HFFc6 (cell line): ENCODE measurements around the gene FOXP1. TPM values are rescaled to one million over a fixed set of nuclear protein-coding genes. Genes with fewer than 3 reads are reported as not detected.
A peak's percentile ranks its signal among the peaks of the same experiment; 100 is the strongest.

ENCODE experiments used
- DNase-seq: peaks from one replicate; pipeline ENCODE4 v3.0.0-alpha.2; 2018
- H3K27ac Mint-ChIP-seq: 2 replicates; pipeline ENCODE4 v1.8.0; 2020; ENCODE audit warnings: mild to moderate bottlenecking, mixed read lengths
- H3K27me3 Mint-ChIP-seq: 2 replicates; pipeline ENCODE4 v1.8.0; 2021; ENCODE audit warnings: mild to moderate bottlenecking, moderate library complexity, mixed read lengths; ENCODE audit not compliant: insufficient read depth
- H3K36me3 Mint-ChIP-seq: 2 replicates; pipeline ENCODE4 v1.8.0; 2021; ENCODE audit warnings: low read depth, mixed read lengths
- H3K4me1 Mint-ChIP-seq: 2 replicates; pipeline ENCODE4 v1.8.0; 2020; ENCODE audit warnings: low read depth, mixed read lengths
- H3K4me3 Mint-ChIP-seq: 2 replicates; pipeline ENCODE4 v1.8.0; 2020; ENCODE audit warnings: mild to moderate bottlenecking, moderate library complexity, mixed read lengths
- H3K9me3 Mint-ChIP-seq: 2 replicates; pipeline ENCODE4 v1.8.0; 2020; ENCODE audit warnings: mild to moderate bottlenecking, mixed read lengths
- total RNA-seq, 6 experiments: library from RNA; stranded (reverse); fragmentation: NEBNext Ultra II Directional; extraction: Animal tissue kit (Norgen Biotek cat#: 25700); gene quantifications; 2 replicates in 1 of 6; 3 replicates in 5 of 6; pipeline ENCODE4 v1.2.3, GENCODE V29; 2021
- TF ChIP-seq, protein P1 (sequence below): fragments of 200-600 bp; sonication (generic); IDR thresholded peaks from 2 replicates; pipeline ENCODE4 v1.5.0; 2021; ENCODE audit warnings: antibody characterized with exemption, mild to moderate bottlenecking

FOXP1 gene
- total RNA-seq, 6 experiments from 2014 or later: 32.2 to 59.3 (median 52.0) TPM

GRCh38 chr3:71104556-71104955 is 479.0 kb downstream of the FOXP1 start:
- Mint-ChIP-seq H3K9me3 (no peaks in the 10 kb centered on the region), H3K4me1 (peaks cover 87% of the 10 kb centered on the region), H3K36me3 (no peaks in the 10 kb centered on the region), H3K4me3 (peak overlapping the region; percentile 78), H3K27me3 (no peaks in the 10 kb centered on the region; the same call in 1 of the 2 replicates), H3K27ac (peak overlapping the region; percentile 99)
- TF ChIP-seq, protein P1, sequence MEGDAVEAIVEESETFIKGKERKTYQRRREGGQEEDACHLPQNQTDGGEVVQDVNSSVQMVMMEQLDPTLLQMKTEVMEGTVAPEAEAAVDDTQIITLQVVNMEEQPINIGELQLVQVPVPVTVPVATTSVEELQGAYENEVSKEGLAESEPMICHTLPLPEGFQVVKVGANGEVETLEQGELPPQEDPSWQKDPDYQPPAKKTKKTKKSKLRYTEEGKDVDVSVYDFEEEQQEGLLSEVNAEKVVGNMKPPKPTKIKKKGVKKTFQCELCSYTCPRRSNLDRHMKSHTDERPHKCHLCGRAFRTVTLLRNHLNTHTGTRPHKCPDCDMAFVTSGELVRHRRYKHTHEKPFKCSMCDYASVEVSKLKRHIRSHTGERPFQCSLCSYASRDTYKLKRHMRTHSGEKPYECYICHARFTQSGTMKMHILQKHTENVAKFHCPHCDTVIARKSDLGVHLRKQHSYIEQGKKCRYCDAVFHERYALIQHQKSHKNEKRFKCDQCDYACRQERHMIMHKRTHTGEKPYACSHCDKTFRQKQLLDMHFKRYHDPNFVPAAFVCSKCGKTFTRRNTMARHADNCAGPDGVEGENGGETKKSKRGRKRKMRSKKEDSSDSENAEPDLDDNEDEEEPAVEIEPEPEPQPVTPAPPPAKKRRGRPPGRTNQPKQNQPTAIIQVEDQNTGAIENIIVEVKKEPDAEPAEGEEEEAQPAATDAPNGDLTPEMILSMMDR: no peak
- DNase-seq: no peak

DNA sequence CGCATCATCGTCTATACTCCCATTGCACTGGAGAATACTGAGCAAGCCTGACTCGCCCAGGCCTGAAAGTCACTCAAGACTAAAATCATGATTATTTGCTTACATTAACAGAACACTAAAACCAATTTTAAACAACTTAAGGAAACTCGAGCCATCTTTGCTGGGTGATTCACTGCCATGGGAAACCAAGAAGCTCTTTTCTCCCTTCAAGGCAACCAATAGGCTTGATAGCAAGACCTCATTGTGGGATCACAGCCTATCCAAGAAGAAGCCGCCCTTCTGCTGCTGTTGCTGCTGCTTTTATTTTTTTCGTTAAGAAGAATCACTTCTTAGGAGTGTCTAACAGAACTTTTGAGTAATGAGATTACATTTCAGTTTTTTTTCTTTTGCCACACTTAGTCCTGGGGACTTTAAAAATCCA is 479.4 kb downstream of the FOXP1 start:
- Mint-ChIP-seq H3K27ac (peak overlapping the region; percentile 99), H3K4me3 (peak overlapping the region; percentile 78), H3K9me3 (no peaks in the 10 kb centered on the region), H3K27me3 (no peaks in the 10 kb centered on the region; the same call in 1 of the 2 replicates), H3K36me3 (no peaks in the 10 kb centered on the region), H3K4me1 (peaks cover 85% of the 10 kb centered on the region)
- TF ChIP-seq, protein P1: no peak
- DNase-seq: peak; percentile 76

GRCh38 chr3:71103430-71103921 is 480.1 kb downstream of the FOXP1 start:
- Mint-ChIP-seq H3K4me3 (peak overlapping the region; percentile 78), H3K4me1 (peaks cover 81% of the 10 kb centered on the region), H3K27me3 (no peaks in the 10 kb centered on the region; the same call in 1 of the 2 replicates), H3K9me3 (no peaks in the 10 kb centered on the region), H3K36me3 (no peaks in the 10 kb centered on the region), H3K27ac (peak overlapping the region; percentile 99)
- peak; percentile 67 for DNase-seq
- TF ChIP-seq, protein P1: no peak

DNA sequence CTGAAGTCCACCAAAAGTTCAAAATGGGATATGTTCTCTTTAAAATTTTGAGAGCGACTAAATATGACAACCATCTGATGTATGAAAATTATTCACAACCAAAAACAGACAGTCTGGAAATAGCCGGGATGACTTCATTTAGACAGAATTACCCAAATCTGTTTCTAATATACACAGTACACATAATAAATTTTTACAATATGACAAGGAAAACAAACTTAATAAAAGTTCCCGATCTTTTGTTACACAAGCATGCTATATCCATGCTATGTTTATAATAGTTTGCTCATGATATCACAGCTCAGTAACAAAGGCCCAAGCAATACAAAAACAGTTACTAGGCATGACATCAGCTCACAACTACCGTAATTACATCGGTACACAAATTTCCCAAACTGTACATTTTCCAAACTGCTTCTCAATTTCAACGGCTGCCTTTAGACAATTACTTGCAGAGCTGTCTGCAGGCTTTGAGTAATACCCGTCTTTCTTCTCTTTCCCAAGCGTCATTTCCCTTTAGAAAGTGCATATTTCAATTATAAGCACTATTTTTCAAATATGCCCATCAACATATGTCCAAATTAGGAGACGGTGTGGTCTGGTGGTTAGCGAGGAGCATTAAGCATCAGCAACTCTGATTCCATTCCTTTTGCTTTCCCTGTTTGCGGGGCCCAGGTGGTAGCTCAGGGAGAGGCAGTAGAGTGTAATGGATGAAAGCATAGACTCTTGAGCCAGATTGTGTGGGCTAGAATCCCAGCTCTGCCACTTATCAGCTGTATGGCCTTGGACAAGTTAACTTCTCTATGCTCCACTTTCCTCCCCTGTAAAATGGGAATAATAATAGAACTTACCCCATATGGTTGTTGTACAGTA is 481.2 kb downstream of the FOXP1 start:
- Mint-ChIP-seq H3K4me1 (peaks cover 74% of the 10 kb centered on the region), H3K9me3 (no peaks in the 10 kb centered on the region), H3K36me3 (no peaks in the 10 kb centered on the region), H3K4me3 (peak overlapping the region; percentile 78), H3K27me3 (no peaks in the 10 kb centered on the region; the same call in 1 of the 2 replicates), H3K27ac (peak overlapping the region; percentile 99)
- peak; percentile 97 for DNase-seq
- TF ChIP-seq, protein P1: no peak

- TF ChIP-seq, protein P1: no peak
- Mint-ChIP-seq H3K36me3 (no peaks in the 10 kb centered on the region), H3K27me3 (no peaks in the 10 kb centered on the region; the same call in 1 of the 2 replicates), H3K9me3 (no peaks in the 10 kb centered on the region), H3K27ac (peak overlapping the region; percentile 99), H3K4me3 (peak overlapping the region; percentile 78), H3K4me1 (peaks cover 74% of the 10 kb centered on the region)
- DNase-seq: peak; percentile 41
Observed at GRCh38 chr3:71101626-71102025, 481.9 kb downstream of the FOXP1 start.
